ENCODE measurements around the gene SLC37A2. TPM values are rescaled to one million over a fixed set of nuclear protein-coding genes. Genes with fewer than 3 reads are reported as not detected.
"Not testable (repeated sequence)": the region's sequence is repeated elsewhere in the genome, so short reads cannot be mapped to it uniquely, and the experiment has no call there.

Gene SLC37A2
- total RNA-seq, 4 donors from 2014 or later, result 0.26 to 4.1 (median 0.86) TPM

- H3K36me3 ChIP-seq, result no peaks in the 10 kb centered on the region
- H3K4me3 ChIP-seq, result no peak overlapping the region
- H3K27ac ChIP-seq, result no peak overlapping the region
- intact Hi-C loops (cut with DNase I; ENCODE audit: low total_unique reads), result no loop called here
- H3K9me3 ChIP-seq, result no peaks in the 10 kb centered on the region
- DNase-seq, result no peak
- H3K4me1 ChIP-seq, result no peaks in the 10 kb centered on the region
- H3K27me3 ChIP-seq, result no peaks in the 10 kb centered on the region
- no peak for TF ChIP-seq POLR2A (IDR thresholded peaks at IDR 0.05)
- no peak for TF ChIP-seq CTCF (IDR thresholded peaks at IDR 0.05)
Observed at GRCh38 chr11:125088576-125089455, 25.7 kb downstream of the SLC37A2 start.

GRCh38 chr11:125089481-125089880 lies 26.4 kb downstream of the SLC37A2 start:
- H3K27me3 ChIP-seq; H3K36me3 ChIP-seq; H3K4me1 ChIP-seq; DNase-seq; H3K9me3 ChIP-seq; intact Hi-C loops (cut with DNase I; ENCODE audit: low total_unique reads); H3K27ac ChIP-seq; H3K4me3 ChIP-seq: not testable (repeated sequence)

GRCh38 chr11:125090151-125090550 lies 27.0 kb downstream of the SLC37A2 start:
- intact Hi-C loops (cut with DNase I; ENCODE audit: low total_unique reads); H3K27me3 ChIP-seq; H3K4me1 ChIP-seq; H3K4me3 ChIP-seq; H3K36me3 ChIP-seq; H3K9me3 ChIP-seq; DNase-seq; H3K27ac ChIP-seq: not testable (repeated sequence)

GRCh38 chr11:125090816-125091215 lies 27.7 kb downstream of the SLC37A2 start:
- DNase-seq, result no peak
- H3K36me3 ChIP-seq, result no peaks in the 10 kb centered on the region
- no peaks in the 10 kb centered on the region for H3K4me1 ChIP-seq
- H3K9me3 ChIP-seq, result no peaks in the 10 kb centered on the region
- H3K4me3 ChIP-seq, result no peak overlapping the region
- H3K27me3 ChIP-seq, result no peaks in the 10 kb centered on the region
- no peak for TF ChIP-seq CTCF (IDR thresholded peaks at IDR 0.05)
- TF ChIP-seq POLR2A (IDR thresholded peaks at IDR 0.05), result no peak
- intact Hi-C loops (cut with DNase I; ENCODE audit: low total_unique reads), result no loop called here
- no peak overlapping the region for H3K27ac ChIP-seq

GRCh38 chr11:125091247-125091876 lies 28.3 kb downstream of the SLC37A2 start:
- H3K27me3 ChIP-seq, result no peaks in the 10 kb centered on the region
- H3K4me1 ChIP-seq, result no peaks in the 10 kb centered on the region
- DNase-seq, result no peak
- H3K27ac ChIP-seq, result no peak overlapping the region
- no peaks in the 10 kb centered on the region for H3K36me3 ChIP-seq
- H3K4me3 ChIP-seq, result no peak overlapping the region
- no peaks in the 10 kb centered on the region for H3K9me3 ChIP-seq
- intact Hi-C loops (cut with DNase I; ENCODE audit: low total_unique reads), result no loop called here
- TF ChIP-seq CTCF (IDR thresholded peaks at IDR 0.05), result peak; percentile 42 to 74 (median 60)
- no peak for TF ChIP-seq POLR2A (IDR thresholded peaks at IDR 0.05)
